Mesothelial cell of epicardium (in vitro differentiated cells): ENCODE data around the gene STAG1. TPM values are rescaled to one million over a fixed set of nuclear protein-coding genes. Genes with fewer than 3 reads are reported as not detected.
A peak's percentile ranks its signal among the peaks of the same experiment; 100 is the strongest.
"Not testable (repeated sequence)": the region's sequence is repeated elsewhere in the genome, so short reads cannot be mapped to it uniquely, and the experiment has no call there.

ENCODE experiments used
- DNase-seq, 2 experiments: peaks; one replicate each; pipeline ENCODE4 v3.0.0; 2021; ENCODE audit warnings: low spot score in 2 of 2; ENCODE audit not compliant: unreplicated experiment in 2 of 2
- H3K27ac Mint-ChIP-seq: 2 replicates; pipeline ENCODE4 v1.8.0; 2021; ENCODE audit warnings: mixed read lengths
- H3K27me3 Mint-ChIP-seq: 2 replicates; pipeline ENCODE4 v1.8.0; 2021; ENCODE audit warnings: low read depth, mixed read lengths
- H3K36me3 Mint-ChIP-seq: 2 replicates; pipeline ENCODE4 v1.8.0; 2021; ENCODE audit warnings: mixed read lengths
- H3K4me1 Mint-ChIP-seq: 2 replicates; pipeline ENCODE4 v1.8.0; 2021; ENCODE audit warnings: mixed read lengths
- H3K4me3 Mint-ChIP-seq: 2 replicates; pipeline ENCODE4 v1.8.0; 2021; ENCODE audit warnings: mild to moderate bottlenecking, moderate library complexity, mixed read lengths
- H3K9me3 Mint-ChIP-seq: 2 replicates; pipeline ENCODE4 v1.8.0; 2021; ENCODE audit warnings: mixed read lengths
- CTCF ChIP-seq: fragments of 200-600 bp; sonication (generic); IDR thresholded peaks from one replicate; pipeline ENCODE4 v1.5.0; 2021; ENCODE audit warnings: antibody characterized with exemption; ENCODE audit not compliant: unreplicated experiment
- total RNA-seq: library from RNA; stranded (reverse); gene quantifications from 3 replicates; pipeline ENCODE4 v1.2.1, GENCODE V29; 2021

Gene STAG1
- total RNA-seq, 1 donor from 2014 or later = 51.8 TPM

DNA sequence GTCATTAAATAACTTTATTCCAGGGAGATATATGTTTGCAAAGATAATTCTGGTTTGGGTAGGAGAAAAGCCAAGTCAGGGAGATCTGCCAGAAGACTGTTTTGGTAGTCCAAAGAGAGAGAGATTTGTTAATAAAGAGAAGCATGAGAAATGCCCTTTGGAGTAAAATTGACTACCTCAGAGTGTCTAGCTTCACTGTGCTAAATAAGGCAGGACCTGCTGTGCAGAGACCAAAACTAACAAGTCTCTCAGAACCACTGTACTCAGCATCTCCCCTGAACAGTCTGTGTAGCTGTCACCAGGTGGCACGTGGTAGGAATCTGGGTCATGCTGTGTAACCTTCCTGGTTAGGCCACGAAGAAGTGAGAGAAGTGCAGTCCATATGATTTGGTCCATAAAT lies 35.2 kb upstream of the STAG1 start:
- H3K27me3 Mint-ChIP-seq = no peaks in the 10 kb centered on the region
- H3K4me3 Mint-ChIP-seq = no peak overlapping the region
- H3K4me1 Mint-ChIP-seq = peaks cover 15% of the 10 kb centered on the region
- H3K9me3 Mint-ChIP-seq = peaks cover 4% of the 10 kb centered on the region
- TF ChIP-seq CTCF = no peak
- no peaks in the 10 kb centered on the region for H3K36me3 Mint-ChIP-seq
- no peak for DNase-seq
- peak overlapping the region; percentile 90 for H3K27ac Mint-ChIP-seq

DNA sequence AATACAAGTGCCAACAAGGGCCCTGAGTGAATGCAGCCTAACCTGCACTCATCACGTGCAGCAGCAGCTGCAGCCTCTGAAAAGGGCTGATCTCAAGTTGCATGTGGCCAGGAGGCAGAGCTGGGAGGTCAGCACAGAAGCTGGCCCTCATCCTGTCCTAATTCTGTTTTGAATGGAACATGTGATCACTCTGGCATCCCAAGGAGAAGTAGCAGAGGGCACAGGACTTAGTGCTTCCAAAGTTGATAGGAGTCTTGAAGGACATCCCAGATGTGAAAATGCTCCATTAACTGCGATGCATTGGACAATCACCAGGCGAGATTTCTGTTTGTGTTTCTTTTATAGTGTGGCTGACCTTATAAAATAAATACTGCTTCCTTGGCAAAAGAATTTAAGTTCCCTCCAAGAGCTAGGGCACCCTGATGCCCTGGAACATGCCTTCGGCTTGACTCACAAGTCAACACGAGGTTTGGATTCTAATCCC lies 31.6 kb upstream of the STAG1 start:
- H3K9me3 Mint-ChIP-seq = peaks cover 4% of the 10 kb centered on the region
- H3K36me3 Mint-ChIP-seq = no peaks in the 10 kb centered on the region
- DNase-seq = no peak
- TF ChIP-seq CTCF = no peak
- H3K4me1 Mint-ChIP-seq = peaks cover 22% of the 10 kb centered on the region
- no peaks in the 10 kb centered on the region for H3K27me3 Mint-ChIP-seq
- no peak overlapping the region for H3K4me3 Mint-ChIP-seq
- H3K27ac Mint-ChIP-seq = no peak overlapping the region

GRCh38 chr3:136780741-136781140 lies 28.6 kb upstream of the STAG1 start:
- peaks cover 11% of the 10 kb centered on the region for H3K4me1 Mint-ChIP-seq
- no peak for TF ChIP-seq CTCF
- H3K27me3 Mint-ChIP-seq = no peaks in the 10 kb centered on the region
- no peak for DNase-seq
- no peaks in the 10 kb centered on the region for H3K36me3 Mint-ChIP-seq
- no peak overlapping the region for H3K4me3 Mint-ChIP-seq
- peaks cover 4% of the 10 kb centered on the region for H3K9me3 Mint-ChIP-seq
- H3K27ac Mint-ChIP-seq = no peak overlapping the region

- Mint-ChIP-seq H3K27me3 (no peaks in the 10 kb centered on the region), H3K4me3 (no peak overlapping the region), H3K9me3 (no peaks in the 10 kb centered on the region), H3K36me3 (no peaks in the 10 kb centered on the region), H3K27ac (no peak overlapping the region), H3K4me1 (peaks cover 11% of the 10 kb centered on the region)
- no peak for TF ChIP-seq CTCF
- DNase-seq = no peak
These were observed 26.7 kb upstream of the STAG1 start for GRCh38 chr3:136778865-136779264.

DNA sequence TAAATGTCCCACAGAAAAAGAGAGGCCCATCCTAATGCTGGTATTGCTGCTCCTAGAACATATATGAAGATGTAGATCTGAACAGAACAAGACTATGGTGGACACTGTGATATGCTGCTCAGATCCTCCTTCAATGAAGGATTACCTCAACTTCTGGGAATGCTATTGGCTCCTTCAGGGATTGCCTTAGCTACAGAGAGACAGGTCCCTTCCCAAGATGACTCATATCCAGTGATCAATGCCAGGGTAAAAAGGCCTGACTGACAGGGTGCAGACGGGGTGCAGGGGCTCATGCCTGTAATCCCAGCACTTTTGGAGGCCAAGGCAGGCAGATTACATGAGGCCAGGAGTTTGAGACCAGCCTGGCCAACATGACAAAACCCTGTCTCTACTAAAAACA lies 20.5 kb upstream of the STAG1 start:
- no peak for TF ChIP-seq CTCF
- Mint-ChIP-seq H3K36me3 (no peaks in the 10 kb centered on the region), H3K27ac (no peak overlapping the region), H3K9me3 (no peaks in the 10 kb centered on the region), H3K4me1 (no peaks in the 10 kb centered on the region), H3K27me3 (no peaks in the 10 kb centered on the region), H3K4me3 (no peak overlapping the region)
- no peak for DNase-seq

- H3K27ac Mint-ChIP-seq, H3K36me3 Mint-ChIP-seq, H3K27me3 Mint-ChIP-seq, DNase-seq, H3K4me3 Mint-ChIP-seq: not testable (repeated sequence)
- peaks cover 14% of the 10 kb centered on the region for H3K4me1 Mint-ChIP-seq
- peaks cover 19% of the 10 kb centered on the region for H3K9me3 Mint-ChIP-seq
These were observed 6.3 kb upstream of the STAG1 start for GRCh38 chr3:136758160-136759102.
